ENCODE data around the gene GPC1. TPM values are rescaled to one million over a fixed set of nuclear protein-coding genes. Genes with fewer than 3 reads are reported as not detected.

Gene GPC1
- total and polyA plus RNA-seq, 2 of the 4 experiments (the other 2 are of a cell fraction), result 16.0 to 211 TPM

GRCh38 chr2:240389302-240389805 is 46.1 kb upstream of the GPC1 start:
- POLR2A ChIA-PET (ENCODE audit: unreplicated experiment), result no interaction called here
- dilution Hi-C loops (cut with HindIII; ENCODE audit: low sequenced_read_pairs, unreplicated experiment), result no loop called here

More at GRCh38 chr2:240389302-240389805, 46.1 kb upstream of the GPC1 start:
- TF ChIP-seq MAZ (IDR thresholded peaks at IDR 0.05; ENCODE audit: borderline replicate concordance, low read depth, low read length) (no peak), CTCF (conservative IDR thresholded peaks at IDR 0.05; ENCODE audit: low read depth, low read length) (no peak), NFE2L2 (IDR thresholded peaks at IDR 0.05; ENCODE audit: low read depth, low read length) (no peak), BHLHE40 (IDR thresholded peaks at IDR 0.05; ENCODE audit: low read depth, low read length) (no peak), RCOR1 (IDR thresholded peaks at IDR 0.05; ENCODE audit: insufficient replicate concordance, low read length) (no peak), CEBPB (IDR thresholded peaks at IDR 0.05; ENCODE audit: low read depth, low read length) (no peak), RAD21 (IDR thresholded peaks at IDR 0.05; ENCODE audit: low read length) (no peak), MAFK (IDR thresholded peaks at IDR 0.05; ENCODE audit: low read depth, low read length) (no peak)
- TF ChIP-seq, protein P1, sequence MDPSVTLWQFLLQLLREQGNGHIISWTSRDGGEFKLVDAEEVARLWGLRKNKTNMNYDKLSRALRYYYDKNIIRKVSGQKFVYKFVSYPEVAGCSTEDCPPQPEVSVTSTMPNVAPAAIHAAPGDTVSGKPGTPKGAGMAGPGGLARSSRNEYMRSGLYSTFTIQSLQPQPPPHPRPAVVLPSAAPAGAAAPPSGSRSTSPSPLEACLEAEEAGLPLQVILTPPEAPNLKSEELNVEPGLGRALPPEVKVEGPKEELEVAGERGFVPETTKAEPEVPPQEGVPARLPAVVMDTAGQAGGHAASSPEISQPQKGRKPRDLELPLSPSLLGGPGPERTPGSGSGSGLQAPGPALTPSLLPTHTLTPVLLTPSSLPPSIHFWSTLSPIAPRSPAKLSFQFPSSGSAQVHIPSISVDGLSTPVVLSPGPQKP (IDR thresholded peaks at IDR 0.05; ENCODE audit: borderline replicate concordance, low read depth, low read length), result no peak
- no peak overlapping the region for H2BK5ac ChIP-seq (ENCODE audit: low read depth, low read length, poor library complexity, severe bottlenecking)
- H3K4ac ChIP-seq (ENCODE audit: low read depth, low read length), result peak overlapping the region; percentile 86
- no TSS peak for BruUV-seq (replicated peaks)
- peak overlapping the region; percentile 19; the same call in 1 of the 2 replicates for H3K14ac ChIP-seq (replicated peaks; ENCODE audit: low read depth, low read length)
- no peaks in the 10 kb centered on the region for H3K9me3 ChIP-seq (ENCODE audit: control insufficient read depth, insufficient read depth, low read length)
- DNase-seq (no peak), ATAC-seq (ENCODE audit: low read depth) (no peak)
- CTCF ChIA-PET, result no interaction called here
- no peaks in the 10 kb centered on the region for H4K20me1 ChIP-seq (ENCODE audit: insufficient read depth, low read length)
- H2BK20ac ChIP-seq (ENCODE audit: low read depth, low read length), result peak overlapping the region; percentile 83
- intact Hi-C loops (cut with micrococcal nuclease), result no loop called here
- peaks cover 0 to 22% of the 10 kb centered on the region in 2 experiments; a peak in 2 of 4 replicates for H3K79me1 ChIP-seq (ENCODE audit: low read depth in 1 of 2, low read length in 2 of 2)
- H3K56ac ChIP-seq (ENCODE audit: extremely low read depth, insufficient read depth, low read length), result no peak overlapping the region
- H3K23ac ChIP-seq (ENCODE audit: low read depth, low read length), result no peak overlapping the region
- H3K9me1 ChIP-seq (ENCODE audit: insufficient read depth, low read length), result peaks cover 25% of the 10 kb centered on the region
- no peak overlapping the region for H3K27ac ChIP-seq (ENCODE audit: insufficient read depth, low read length)
- H3K4me2 ChIP-seq (ENCODE audit: low read depth, low read length), result no peak overlapping the region
- peak overlapping the region; percentile 93; the same call in 2 of the 3 replicates for H2BK15ac ChIP-seq (ENCODE audit: low read depth, low read length)
- 100% methylated on average over 2 of the region's 6 CpGs; no CpG with 5 or more reads in 1 of the 2 experiments for whole genome bisulfite sequencing, 2 experiments (ENCODE audit: extremely low coverage in 2 of 2, insufficient read length in 1 of 2)
- H2AK9ac ChIP-seq (replicated peaks; ENCODE audit: low read depth, low read length, poor library complexity), result peak overlapping the region; percentile 39
- H3K4me1 ChIP-seq (ENCODE audit: control insufficient read depth, insufficient read depth, low read length), result peaks cover 11% of the 10 kb centered on the region
- peak overlapping the region in 1 of 2 experiments; percentile 55; a peak in 1 of 4 replicates for H4K8ac ChIP-seq (ENCODE audit: low read depth in 2 of 2, low read length in 2 of 2)
- H4K91ac ChIP-seq (ENCODE audit: insufficient read depth, low read depth, low read length), result peak overlapping the region; percentile 58
- H2BK120ac ChIP-seq (ENCODE audit: low read depth, low read length), result peak overlapping the region; percentile 85
- peak overlapping the region; percentile 31; the same call in 1 of the 2 replicates for H4K5ac ChIP-seq (ENCODE audit: low read depth, low read length)
- H3K36me3 ChIP-seq (ENCODE audit: control insufficient read depth, insufficient read depth, low read length), result no peaks in the 10 kb centered on the region
- peak overlapping the region; percentile 19 for H2AFZ ChIP-seq (replicated peaks; ENCODE audit: low read length, poor library complexity)
- H3K18ac ChIP-seq (ENCODE audit: low read depth, low read length), result 0 out of 2 replicates have a peak overlapping the region, but pooled peaks have one; percentile 15
- H3K27me3 ChIP-seq (ENCODE audit: control insufficient read depth, insufficient read depth, low read length), result no peaks in the 10 kb centered on the region
- H3K4me3 ChIP-seq (ENCODE audit: insufficient read depth, low read depth, low read length), result no peak overlapping the region
- in situ Hi-C loops (cut with MboI; ENCODE audit: low sequenced_read_pairs), result no loop called here
- no peak overlapping the region for H3K9ac ChIP-seq (ENCODE audit: low read depth, low read length)
- H2AK5ac ChIP-seq (ENCODE audit: low read depth, low read length), result peak overlapping the region; percentile 86; the same call in 1 of the 2 replicates
